OCI-LY1 (cell line): ENCODE data around the gene RRAD.

ENCODE experiments used
- H2AFZ ChIP-seq: fragments of 200-600 bp; sonication (generic), shearing (Covaris generic); 2 replicates; pipeline ENCODE4 v1.6.0; 2014; ENCODE audit warnings: antibody characterized with exemption, mild to moderate bottlenecking, low read length
- H3F3A ChIP-seq: fragments of 200-600 bp; sonication (generic), shearing (Covaris generic); 2 replicates; pipeline ENCODE4 v1.6.0; 2014; ENCODE audit warnings: mild to moderate bottlenecking, antibody characterized with exemption, low read length, moderate library complexity; ENCODE audit not compliant: insufficient read depth
- H3K27ac ChIP-seq: fragments of 200-600 bp; sonication (generic); 2 replicates; pipeline ENCODE4 v1.5.1; 2014; ENCODE audit warnings: low read length, mixed run types, mild to moderate bottlenecking, low read depth; ENCODE audit not compliant: poor library complexity, severe bottlenecking
- H3K27me3 ChIP-seq: fragments of 200-600 bp; sonication (generic); 2 replicates; pipeline ENCODE4 v1.6.0; 2014; ENCODE audit warnings: antibody characterized with exemption, mild to moderate bottlenecking, low read length, moderate library complexity; ENCODE audit not compliant: insufficient read depth
- H3K36me3 ChIP-seq: fragments of 200-600 bp; sonication (generic); 2 replicates; pipeline ENCODE4 v1.6.1; 2014; ENCODE audit warnings: mild to moderate bottlenecking, antibody characterized with exemption, low read length, moderate library complexity, mixed read lengths; ENCODE audit not compliant: insufficient read depth
- H3K4me1 ChIP-seq: fragments of 200-600 bp; sonication (generic); 2 replicates; pipeline ENCODE4 v1.5.1; 2014; ENCODE audit warnings: mild to moderate bottlenecking, low read length, moderate library complexity; ENCODE audit not compliant: insufficient read depth, severe bottlenecking
- H3K4me2 ChIP-seq: fragments of 200-600 bp; sonication (generic), shearing (Covaris generic); 2 replicates; pipeline ENCODE4 v1.6.1; 2014; ENCODE audit warnings: low read length
- H3K4me3 ChIP-seq: fragments of 200-600 bp; sonication (generic); 2 replicates; pipeline ENCODE4 v1.5.1; 2014; ENCODE audit warnings: low read length, low read depth, mild to moderate bottlenecking, mixed read lengths; ENCODE audit not compliant: poor library complexity, severe bottlenecking
- H3K79me2 ChIP-seq: fragments of 200-600 bp; shearing (Covaris generic); 2 replicates; pipeline ENCODE4 v1.6.1; 2016; ENCODE audit warnings: mixed run types, low read length, mixed read lengths; ENCODE audit not compliant: insufficient read depth
- H3K9ac ChIP-seq: fragments of 200-600 bp; sonication (generic), shearing (Covaris generic); 2 replicates; pipeline ENCODE4 v1.6.1; 2014; ENCODE audit warnings: mild to moderate bottlenecking, low read length, mixed read lengths
- H3K9me2 ChIP-seq: fragments of 200-600 bp; sonication (generic), shearing (Covaris generic); 2 replicates; pipeline ENCODE4 v1.6.1; 2014; ENCODE audit warnings: low read depth, mild to moderate bottlenecking, low read length, mixed read lengths
- H3K9me3 ChIP-seq: fragments of 200-600 bp; shearing (Covaris generic); 2 replicates; pipeline ENCODE4 v1.6.1; 2014; ENCODE audit warnings: low read length, mixed read lengths
- H4K20me1 ChIP-seq: fragments of 200-600 bp; sonication (generic), shearing (Covaris generic); 2 replicates; pipeline ENCODE4 v1.6.0; 2016; ENCODE audit warnings: mild to moderate bottlenecking, low read length; ENCODE audit not compliant: insufficient read depth
- CTCF ChIP-seq: fragments of 200-600 bp; sonication (generic), shearing (Covaris generic); IDR thresholded peaks from 2 replicates; pipeline ENCODE4 v1.5.1; 2017; ENCODE audit warnings: mild to moderate bottlenecking, antibody characterized with exemption, low read length, moderate library complexity, mixed read lengths
- EZH2 ChIP-seq: fragments of 200-600 bp; sonication (generic), shearing (Covaris generic); IDR thresholded peaks from 2 replicates; pipeline ENCODE4 v1.8.0; 2017; ENCODE audit warnings: borderline replicate concordance, mixed run types, mild to moderate bottlenecking, antibody characterized with exemption, low read length, moderate library complexity, mixed read lengths

The RRAD gene

GRCh38 chr16:66895689-66895979 is 29.7 kb downstream of the RRAD start:
- no peak overlapping the region; the same call in 1 of the 2 replicates for H3K9ac ChIP-seq
- TF ChIP-seq EZH2 (no peak), CTCF (no peak)
- no peaks in the 10 kb centered on the region for H3K4me1 ChIP-seq

GRCh38 chr16:66894948-66895688 is 30.2 kb downstream of the RRAD start:
- Histone ChIP-seq H3K4me3 (no peak overlapping the region), H3K9me2 (no peaks in the 10 kb centered on the region), H3K27me3 (no peaks in the 10 kb centered on the region; the same call in 1 of the 2 replicates), H2AFZ (no peak overlapping the region), H4K20me1 (no peaks in the 10 kb centered on the region), H3K79me2 (no peaks in the 10 kb centered on the region), H3K36me3 (no peaks in the 10 kb centered on the region), H3K9ac (no peak overlapping the region), H3K4me2 (no peak overlapping the region), H3K4me1 (no peaks in the 10 kb centered on the region), H3K27ac (no peak overlapping the region), H3F3A (no peaks in the 10 kb centered on the region), H3K9me3 (no peaks in the 10 kb centered on the region)
- no peak for TF ChIP-seq EZH2
- peak; percentile 88 for TF ChIP-seq CTCF

More at GRCh38 chr16:66895689-66895979, 29.7 kb downstream of the RRAD start:
- H4K20me1 ChIP-seq, result no peaks in the 10 kb centered on the region
- no peaks in the 10 kb centered on the region for H3F3A ChIP-seq
- H3K27me3 ChIP-seq, result no peaks in the 10 kb centered on the region; the same call in 1 of the 2 replicates
- no peak overlapping the region for H2AFZ ChIP-seq
- H3K79me2 ChIP-seq, result no peaks in the 10 kb centered on the region
- H3K9me2 ChIP-seq, result no peaks in the 10 kb centered on the region
- H3K27ac ChIP-seq, result no peak overlapping the region
- H3K4me3 ChIP-seq, result no peak overlapping the region
- no peak overlapping the region for H3K4me2 ChIP-seq
- H3K9me3 ChIP-seq, result no peaks in the 10 kb centered on the region
- H3K36me3 ChIP-seq, result no peaks in the 10 kb centered on the region

GRCh38 chr16:66894055-66894454 is 31.3 kb downstream of the RRAD start:
- H3K4me3 ChIP-seq, result no peak overlapping the region
- H3K27me3 ChIP-seq, result no peaks in the 10 kb centered on the region
- H3K36me3 ChIP-seq, result no peaks in the 10 kb centered on the region
- H3K4me1 ChIP-seq, result no peaks in the 10 kb centered on the region
- TF ChIP-seq CTCF, result no peak
- no peak for TF ChIP-seq EZH2
- H3F3A ChIP-seq, result no peaks in the 10 kb centered on the region
- H3K9me2 ChIP-seq, result no peaks in the 10 kb centered on the region
- no peak overlapping the region for H3K27ac ChIP-seq
- no peaks in the 10 kb centered on the region for H3K79me2 ChIP-seq
- no peak overlapping the region for H3K9ac ChIP-seq
- no peaks in the 10 kb centered on the region for H3K9me3 ChIP-seq
- H3K4me2 ChIP-seq, result no peak overlapping the region
- no peaks in the 10 kb centered on the region for H4K20me1 ChIP-seq
- H2AFZ ChIP-seq, result no peak overlapping the region
